PFSK-1 (cell line): ENCODE measurements around the gene KLHL40.

Experiments used
- FOXP2 ChIP-seq: optimal IDR thresholded peaks from 2 replicates; pipeline ENCODE3; 2011; ENCODE audit warnings: borderline replicate concordance, control low read depth, inconsistent platforms; ENCODE audit not compliant: insufficient read depth; ENCODE audit errors: extremely low read length, extremely low read depth
- REST ChIP-seq, 2 experiments: IDR thresholded peaks; 2 replicates each; pipeline versions ENCODE4 v1.6.1 to v1.8.0; 2011 to 2012; ENCODE audit warnings: low read depth in 2 of 2, low read length in 2 of 2, control low read depth in 1 of 2, inconsistent platforms in 1 of 2, mild to moderate bottlenecking in 1 of 2, moderate library complexity in 1 of 2; ENCODE audit not compliant: insufficient read depth in 1 of 2
- SIN3A ChIP-seq: IDR thresholded peaks from 2 replicates; pipeline ENCODE4 v1.6.1; 2012; ENCODE audit warnings: mild to moderate bottlenecking, low read length, moderate library complexity, borderline replicate concordance; ENCODE audit not compliant: insufficient read depth

GRCh38 chr3:42672515-42672914 is 12.8 kb upstream of the KLHL40 start:
- TF ChIP-seq REST (IDR thresholded peaks at IDR 0.05; ENCODE audit: insufficient read depth in 1 of 2, low read depth in 2 of 2, low read length in 2 of 2) (no peak), SIN3A (no peak), FOXP2 (no peak)
